ENCODE results near the gene ING2.

DNA sequence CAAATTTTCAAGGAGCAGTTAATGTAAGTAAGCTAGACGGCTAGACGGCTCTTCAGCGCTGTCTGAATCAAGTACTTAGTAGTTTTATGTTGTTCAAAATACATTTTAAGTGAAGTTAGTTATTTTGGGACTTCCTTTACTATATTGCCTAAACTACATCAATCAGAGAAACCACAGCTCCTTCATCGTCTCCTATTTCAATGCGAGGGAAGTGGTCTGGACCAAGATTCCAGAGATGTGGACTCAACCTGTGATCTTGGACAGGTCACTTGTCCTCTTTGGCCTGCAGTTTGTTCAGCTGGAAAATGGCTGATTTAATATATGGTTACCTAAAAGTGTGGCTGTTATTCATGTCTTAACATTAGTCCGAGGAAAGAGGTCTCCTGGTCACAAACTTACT is 10.6 kb downstream of the ING2 start:
- TF ChIP-seq, protein P1, sequence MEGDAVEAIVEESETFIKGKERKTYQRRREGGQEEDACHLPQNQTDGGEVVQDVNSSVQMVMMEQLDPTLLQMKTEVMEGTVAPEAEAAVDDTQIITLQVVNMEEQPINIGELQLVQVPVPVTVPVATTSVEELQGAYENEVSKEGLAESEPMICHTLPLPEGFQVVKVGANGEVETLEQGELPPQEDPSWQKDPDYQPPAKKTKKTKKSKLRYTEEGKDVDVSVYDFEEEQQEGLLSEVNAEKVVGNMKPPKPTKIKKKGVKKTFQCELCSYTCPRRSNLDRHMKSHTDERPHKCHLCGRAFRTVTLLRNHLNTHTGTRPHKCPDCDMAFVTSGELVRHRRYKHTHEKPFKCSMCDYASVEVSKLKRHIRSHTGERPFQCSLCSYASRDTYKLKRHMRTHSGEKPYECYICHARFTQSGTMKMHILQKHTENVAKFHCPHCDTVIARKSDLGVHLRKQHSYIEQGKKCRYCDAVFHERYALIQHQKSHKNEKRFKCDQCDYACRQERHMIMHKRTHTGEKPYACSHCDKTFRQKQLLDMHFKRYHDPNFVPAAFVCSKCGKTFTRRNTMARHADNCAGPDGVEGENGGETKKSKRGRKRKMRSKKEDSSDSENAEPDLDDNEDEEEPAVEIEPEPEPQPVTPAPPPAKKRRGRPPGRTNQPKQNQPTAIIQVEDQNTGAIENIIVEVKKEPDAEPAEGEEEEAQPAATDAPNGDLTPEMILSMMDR (IDR thresholded peaks at IDR 0.05; ENCODE audit: low read length) = no peak
- TF ChIP-seq EZH2 (optimal IDR thresholded peaks at IDR 0.05; ENCODE audit: low read depth, low read length) = no peak
